Peyer's patch (tissue), 4 donors: Measurements from ENCODE around the gene GSTA2.
"Not testable (repeated sequence)": the region's sequence is repeated elsewhere in the genome, so short reads cannot be mapped to it uniquely, and the experiment has no call there.

Experiments
- CTCF ChIP-seq, 6 experiments: fragments of 450-650 bp in 4 of 6; fragments of 200-600 bp in 2 of 6; sonication (generic) in 1 of 6; IDR thresholded peaks; one replicate each; pipeline ENCODE4 v1.5.1; 2017 to 2019; ENCODE audit warnings: antibody characterized with exemption in 6 of 6, mild to moderate bottlenecking in 3 of 6, moderate library complexity in 1 of 6
- POLR2A ChIP-seq, 2 donors: fragments of 450-650 bp; IDR thresholded peaks; one replicate each; pipeline ENCODE4 v1.5.1; 2017; ENCODE audit warnings: antibody characterized with exemption in 2 of 2, mild to moderate bottlenecking in 2 of 2, moderate library complexity in 2 of 2

GRCh38 chr6:52809777-52810176, 46.5 kb upstream of the GSTA2 start:
- not testable (repeated sequence) for TF ChIP-seq CTCF, POLR2A (IDR thresholded peaks at IDR 0.05)
